GM18511 (cell line): ENCODE data around the gene SPAAR.
"Not testable (repeated sequence)": the region's sequence is repeated elsewhere in the genome, so short reads cannot be mapped to it uniquely, and the experiment has no call there.

Source experiments
- ATAC-seq: cut with Tn5 transposase; IDR thresholded peaks from one replicate; pipeline ENCODE4 v1.9.1; 2021; ENCODE audit warnings: mild to moderate bottlenecking, moderate library complexity; ENCODE audit not compliant: unreplicated experiment

SPAAR gene

DNA sequence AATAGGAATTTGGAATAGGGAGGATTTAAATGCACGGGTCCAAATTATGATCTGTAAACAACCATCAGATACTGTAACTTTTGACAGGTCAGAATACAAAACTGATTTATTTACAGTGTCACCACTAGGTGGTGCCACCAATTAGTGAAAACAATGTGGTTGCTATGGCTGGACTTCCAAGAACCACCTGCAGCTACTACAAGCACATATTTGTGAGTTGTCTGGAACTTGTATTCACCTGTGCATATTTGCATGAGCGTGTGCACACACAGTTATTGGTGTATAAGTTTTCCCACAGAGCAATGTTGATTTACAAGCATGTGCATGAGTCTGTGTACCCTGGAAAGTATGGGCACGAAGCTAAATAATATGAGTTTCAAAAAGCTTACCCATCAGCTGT is 6.2 kb upstream of the SPAAR start:
- ATAC-seq = no peak

DNA sequence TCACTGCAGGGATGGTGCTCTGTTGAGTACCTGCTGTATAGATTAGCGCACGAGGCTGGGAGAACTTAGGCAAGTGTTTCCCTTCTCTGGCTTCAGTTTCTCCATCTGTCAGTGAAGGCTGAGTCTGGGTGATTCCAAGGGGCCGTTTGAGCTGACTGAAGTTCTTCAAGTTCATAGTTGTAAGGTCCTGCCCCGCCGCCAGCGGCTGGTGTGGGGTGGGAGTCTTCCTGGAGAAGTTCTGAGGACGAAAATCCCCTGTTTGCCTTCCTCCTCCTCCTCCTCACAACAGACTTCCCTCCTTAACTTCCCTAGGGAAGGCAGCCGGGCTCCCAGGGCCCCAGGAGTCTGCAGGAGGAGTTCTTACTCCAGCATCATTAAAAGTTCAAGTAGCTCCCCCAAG is 5.0 kb upstream of the SPAAR start:
- ATAC-seq = no peak

DNA sequence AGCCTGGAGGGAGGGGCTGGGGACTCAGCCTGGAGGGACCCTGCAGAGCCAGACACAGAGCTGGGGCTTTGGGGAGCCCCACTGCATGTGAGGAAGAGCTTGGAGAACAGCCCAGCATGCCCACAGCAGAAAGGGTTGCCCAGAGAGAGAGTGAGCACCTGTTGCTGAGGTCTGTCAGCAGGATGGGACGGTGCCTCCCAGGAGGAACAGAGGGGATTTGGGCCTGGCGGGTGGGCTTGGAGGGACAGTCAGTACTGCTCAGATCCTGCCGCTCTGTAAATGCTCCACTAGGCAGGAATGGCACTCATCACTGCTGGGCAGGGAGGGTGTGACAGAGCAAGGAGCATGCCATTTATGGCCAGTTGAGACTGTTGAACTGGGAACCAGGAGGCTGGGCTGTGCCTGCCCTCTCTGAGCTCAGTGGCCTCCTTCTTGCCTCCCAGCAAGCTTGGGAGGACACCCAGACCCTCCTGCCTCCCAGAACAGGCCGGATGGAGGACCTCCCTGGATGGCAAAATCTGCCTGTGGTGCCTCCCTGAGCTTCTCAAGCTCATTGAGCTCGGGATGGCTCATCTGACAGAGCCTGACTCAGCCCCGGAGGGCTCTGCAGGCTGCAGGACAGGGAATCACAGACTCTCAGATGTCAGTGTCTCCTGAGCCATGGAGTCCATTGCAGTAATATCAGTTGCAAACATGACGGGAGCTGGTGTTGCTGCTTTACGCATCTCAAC is 4.1 kb upstream of the SPAAR start:
- no peak for ATAC-seq

DNA sequence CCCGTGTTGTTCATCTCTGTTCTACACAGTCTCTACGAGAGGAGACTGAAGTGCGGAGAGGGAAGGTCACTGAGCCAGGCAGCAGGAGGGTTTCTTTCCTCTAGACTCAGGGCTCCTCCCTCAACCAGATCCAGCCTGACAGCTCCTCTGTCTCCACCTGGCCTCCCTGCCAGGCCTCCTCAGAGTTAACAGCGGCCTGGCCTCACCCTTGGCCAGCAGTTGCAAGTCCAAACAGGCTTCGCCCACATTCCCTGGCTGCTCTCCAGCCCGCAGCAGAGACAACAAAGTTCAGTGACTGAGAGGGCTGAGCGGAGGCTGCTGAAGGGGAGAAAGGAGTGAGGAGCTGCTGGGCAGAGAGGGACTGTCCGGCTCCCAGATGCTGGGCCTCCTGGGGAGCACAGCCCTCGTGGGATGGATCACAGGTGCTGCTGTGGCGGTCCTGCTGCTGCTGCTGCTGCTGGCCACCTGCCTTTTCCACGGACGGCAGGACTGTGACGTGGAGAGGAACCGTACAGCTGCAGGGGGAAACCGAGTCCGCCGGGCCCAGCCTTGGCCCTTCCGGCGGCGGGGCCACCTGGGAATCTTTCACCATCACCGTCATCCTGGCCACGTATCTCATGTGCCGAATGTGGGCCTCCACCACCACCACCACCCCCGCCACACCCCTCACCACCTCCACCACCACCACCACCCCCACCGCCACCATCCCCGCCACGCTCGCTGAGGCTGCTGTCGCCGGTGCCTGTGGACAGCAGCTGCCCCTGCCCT is 3.2 kb upstream of the SPAAR start, which contains the start of gene HRCT1:
Gene HRCT1, plus strand, starts transcription at position 291 of the 768 bp plus-strand sequence. Its CDS starts 86 bp downstream, at position 377.
- no peak for ATAC-seq

DNA sequence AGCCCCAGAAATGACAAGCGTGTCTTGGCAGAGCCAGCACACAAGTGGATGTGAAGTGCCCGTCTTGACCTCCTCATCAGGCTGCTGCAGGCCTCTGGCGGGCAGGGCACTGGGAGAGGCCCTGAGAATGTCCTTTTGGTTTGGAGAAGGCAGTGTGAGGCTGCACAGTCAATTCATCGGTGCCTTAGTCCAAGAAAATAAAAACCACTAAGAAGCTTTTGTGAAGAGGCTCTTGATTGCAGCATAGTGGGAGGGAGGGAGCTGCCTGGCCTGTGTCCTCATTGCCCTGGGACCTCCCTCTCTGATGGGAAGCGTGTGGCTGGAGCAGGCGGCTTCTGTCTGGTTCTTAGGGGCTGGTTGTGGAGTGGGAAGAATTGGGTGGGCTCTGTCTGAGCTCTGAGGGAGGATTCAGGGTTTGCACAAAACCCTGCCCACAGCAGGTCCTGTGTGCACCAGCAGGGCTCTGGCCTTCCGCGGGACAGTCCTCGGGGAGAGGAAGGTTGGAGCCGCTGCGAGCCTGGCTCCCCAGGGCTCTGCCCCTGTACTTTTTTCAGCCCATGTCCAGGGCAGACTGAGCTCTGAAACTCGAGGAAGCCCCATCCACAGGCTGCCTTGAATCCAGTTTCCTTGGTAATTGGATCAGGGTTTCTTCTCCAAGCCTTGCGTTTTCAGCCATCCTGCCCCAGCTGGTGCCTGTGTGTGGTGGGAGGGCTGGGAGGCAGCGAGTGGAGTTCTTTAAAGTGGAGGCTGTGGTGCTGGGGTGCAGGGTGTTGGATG is 2.2 kb upstream of the SPAAR start:
- ATAC-seq = no peak

DNA sequence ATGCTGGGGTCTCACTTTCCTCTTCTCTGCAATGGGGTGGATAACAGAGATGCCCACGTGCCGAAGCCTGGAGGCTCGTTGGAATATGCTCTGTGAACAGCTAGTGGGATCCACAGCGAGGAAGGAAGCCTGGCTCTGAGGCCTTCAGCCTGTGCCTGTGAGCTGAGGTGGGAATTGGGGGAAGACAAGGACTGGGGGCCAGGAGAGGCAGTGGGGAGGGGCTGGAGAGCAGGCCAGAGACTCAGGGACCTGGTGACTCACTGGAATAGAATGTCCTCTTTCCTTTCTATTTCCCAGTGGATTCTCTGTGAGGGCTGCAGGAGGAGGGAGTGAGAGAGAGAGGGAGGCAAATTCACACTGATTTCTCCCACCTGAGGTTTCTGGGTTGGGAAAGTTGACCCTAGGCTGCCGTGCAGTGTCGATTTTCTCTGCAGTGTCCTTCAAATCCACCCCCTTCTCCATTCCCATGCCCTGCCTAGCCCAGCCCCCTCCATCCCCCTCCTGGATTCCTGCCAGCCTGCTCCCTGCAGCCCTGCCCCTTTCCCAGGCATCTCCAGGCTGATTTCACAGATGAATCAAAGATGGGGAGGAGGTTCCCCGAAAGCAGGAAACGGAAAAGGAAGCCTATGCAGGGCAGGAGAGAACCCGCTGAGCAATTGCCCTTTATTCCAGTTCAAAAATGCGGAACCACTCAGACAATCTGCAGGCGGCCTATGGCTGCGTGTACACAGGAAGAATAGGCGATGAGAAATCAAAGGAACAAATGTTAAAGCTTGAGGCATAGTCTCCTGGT is 1.4 kb upstream of the SPAAR start:
- no peak for ATAC-seq

DNA sequence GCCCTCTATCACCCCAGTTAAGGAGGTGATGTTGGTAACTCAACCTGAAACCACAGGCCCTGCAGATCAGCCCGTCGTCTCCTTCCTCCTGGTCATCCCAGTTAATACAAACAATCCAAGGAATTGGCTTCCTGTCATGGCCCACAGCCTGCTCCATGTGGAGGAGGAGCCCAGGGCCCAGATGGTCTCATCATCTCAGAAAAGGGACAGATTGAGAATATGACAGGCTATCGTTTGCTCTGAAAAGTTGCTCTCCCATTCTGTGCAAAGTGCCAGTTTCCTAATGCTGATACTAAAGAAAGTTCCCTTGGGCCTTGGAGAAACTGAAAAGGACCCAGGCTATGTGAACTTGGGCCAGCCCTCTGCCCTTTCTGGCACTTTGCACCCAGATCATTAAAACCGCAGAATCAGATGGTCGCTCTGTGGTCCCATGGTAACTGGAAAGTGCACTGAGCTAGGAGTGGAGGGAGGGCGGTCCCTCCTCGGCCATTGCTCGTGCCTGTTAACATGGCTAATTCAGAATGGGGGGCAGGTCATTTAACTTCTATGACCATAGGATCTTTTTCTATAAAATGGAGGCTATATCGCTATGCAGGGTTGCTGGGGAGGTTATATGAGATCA is 675 bp upstream of the SPAAR start:
- no peak for ATAC-seq

DNA sequence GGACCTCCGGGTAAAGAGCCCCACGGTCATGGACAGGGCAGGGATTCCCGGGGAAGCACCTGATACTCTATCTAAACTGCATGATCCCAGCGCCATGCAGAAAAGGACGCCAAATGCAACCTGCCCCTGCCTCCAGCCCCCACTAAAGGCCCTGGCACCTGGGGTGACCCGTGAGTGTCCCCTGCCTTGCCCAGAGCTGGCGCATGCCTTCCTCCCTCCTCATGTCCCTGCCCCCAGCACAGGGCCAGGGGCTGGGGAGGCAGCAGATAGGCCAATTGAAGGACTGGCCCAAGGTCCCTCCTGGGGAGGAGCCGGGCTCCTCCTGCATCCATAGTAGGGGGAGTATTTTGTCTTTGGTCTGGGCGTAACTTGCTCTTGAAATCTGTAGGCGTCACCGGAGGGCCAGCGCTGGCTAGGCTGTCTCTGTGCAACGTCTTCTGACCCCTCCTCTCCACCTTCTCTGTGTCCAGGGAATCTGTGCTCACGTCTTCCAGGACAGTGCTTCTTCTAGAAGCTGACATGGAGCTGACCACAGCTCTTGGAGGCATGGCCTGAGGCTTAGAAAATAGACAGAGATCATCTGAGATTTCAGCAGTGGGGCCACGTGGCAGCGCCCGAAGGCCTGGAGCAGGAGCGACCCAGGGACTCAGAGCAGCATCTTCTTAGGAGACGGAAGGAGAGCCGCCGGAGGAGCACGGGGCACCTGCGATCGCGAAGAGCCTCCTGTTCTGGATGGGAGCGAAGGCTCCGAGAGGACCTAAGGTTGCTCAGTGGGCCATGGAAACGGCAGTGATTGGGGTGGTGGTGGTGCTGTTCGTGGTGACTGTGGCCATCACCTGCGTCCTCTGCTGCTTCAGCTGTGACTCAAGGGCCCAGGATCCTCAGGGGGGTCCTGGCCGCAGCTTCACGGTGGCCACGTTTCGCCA is 660 bp downstream of the SPAAR start:
- ATAC-seq = no peak

DNA sequence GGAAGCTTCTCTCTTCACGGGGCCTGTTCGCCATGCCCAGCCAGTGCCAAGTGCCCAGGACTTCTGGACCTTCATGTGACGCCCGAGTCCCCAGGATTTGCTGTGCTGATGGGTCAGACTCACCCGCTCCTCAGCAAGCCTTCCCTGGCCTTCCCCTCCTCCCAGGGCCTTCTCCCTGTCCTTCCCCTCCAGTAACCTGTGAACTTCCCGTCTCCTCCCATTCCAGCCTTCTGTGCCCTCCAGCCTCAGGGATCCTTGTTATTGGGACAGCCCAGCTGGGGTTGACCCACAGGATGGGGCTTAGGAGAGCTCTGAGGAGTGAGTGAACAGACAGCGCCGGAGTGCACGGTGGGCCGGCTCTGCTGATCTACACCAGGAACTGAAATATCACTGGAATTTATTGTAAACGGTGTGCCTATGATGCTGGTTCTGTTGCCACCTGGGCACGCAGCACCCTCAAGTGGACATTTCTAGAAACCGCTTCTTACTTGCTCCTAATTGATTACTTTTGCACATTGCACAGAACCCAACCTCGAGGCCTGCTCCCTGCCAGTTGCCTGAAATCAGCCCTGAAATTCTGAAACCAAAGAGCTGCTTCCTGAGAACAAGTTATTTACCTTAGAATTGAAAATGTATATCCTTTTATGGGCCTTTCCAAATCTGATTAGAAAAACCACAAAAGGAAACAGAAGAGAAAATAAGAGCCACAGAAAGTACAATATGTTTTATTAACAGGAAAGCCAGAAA is 1.5 kb downstream of the SPAAR start:
- no peak for ATAC-seq

DNA sequence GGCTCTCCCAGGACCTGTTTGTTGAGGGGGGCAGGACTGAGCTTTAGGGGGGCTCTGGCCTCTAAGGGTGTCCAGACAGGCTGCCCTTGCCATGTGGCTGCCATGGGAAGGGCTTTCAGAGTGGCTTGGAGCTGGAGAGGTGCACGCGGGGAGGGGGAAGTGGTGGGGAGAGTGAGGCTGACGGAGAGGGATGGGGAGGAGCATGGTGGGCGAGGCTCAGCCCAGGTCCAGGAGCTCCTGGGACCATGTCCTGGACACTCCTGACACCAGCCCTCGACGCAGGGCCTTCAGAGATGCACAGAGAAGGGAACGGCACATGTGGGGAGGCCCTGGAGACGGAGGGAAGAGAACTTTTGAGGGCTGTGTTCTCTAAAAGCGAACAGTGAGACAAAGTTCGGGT is 2.4 kb downstream of the SPAAR start:
- no peak for ATAC-seq

DNA sequence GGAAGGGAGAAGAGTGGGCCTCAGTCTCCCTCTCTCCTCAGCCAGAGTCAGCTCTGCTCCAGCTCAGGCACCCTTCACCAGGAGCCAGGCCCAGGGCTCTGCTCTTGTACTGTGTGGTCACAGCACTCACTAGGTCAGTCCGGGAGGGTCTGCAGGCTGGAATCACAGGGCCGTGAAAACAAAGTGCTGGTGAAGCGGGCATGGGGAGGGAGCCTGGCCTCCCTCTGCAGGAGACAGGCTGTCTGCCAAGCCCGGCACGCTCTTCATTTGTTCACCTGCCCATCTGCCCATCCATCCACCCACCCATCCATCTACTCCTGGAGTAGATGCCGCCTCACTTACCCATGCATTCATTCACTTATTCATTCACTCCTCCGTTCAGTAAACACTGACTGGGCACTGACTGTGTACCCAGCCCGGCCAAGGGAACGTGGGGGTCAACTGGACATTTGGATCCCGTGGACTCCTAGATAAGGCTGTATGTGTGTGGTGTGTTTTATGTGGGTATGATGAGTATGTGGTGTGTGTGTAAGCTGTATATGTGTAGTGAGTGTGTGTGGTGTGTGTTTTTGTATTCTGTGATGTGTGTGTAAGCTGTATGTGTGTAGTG is 3.6 kb downstream of the SPAAR start:
- no peak for ATAC-seq

DNA sequence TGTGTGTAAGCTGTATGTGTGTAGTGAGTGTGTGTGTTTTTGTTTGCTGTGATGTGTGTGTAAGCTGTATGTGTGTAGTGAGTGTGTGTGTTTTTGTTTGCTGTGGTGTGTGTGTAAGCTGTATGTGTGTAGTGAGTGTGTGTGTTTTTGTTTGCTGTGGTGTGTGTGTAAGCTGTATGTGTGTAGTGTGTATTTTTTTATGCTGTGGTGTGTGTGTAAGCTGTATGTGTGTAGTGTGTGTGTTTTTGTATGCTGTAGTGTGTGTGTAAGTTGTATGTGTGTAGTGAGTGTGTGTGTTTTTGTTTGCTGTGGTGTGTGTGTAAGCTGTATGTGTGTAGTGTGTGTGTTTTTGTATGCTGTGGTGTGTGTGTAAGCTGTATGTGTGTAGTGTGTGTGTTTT is 4.1 kb downstream of the SPAAR start:
- not testable (repeated sequence) for ATAC-seq

DNA sequence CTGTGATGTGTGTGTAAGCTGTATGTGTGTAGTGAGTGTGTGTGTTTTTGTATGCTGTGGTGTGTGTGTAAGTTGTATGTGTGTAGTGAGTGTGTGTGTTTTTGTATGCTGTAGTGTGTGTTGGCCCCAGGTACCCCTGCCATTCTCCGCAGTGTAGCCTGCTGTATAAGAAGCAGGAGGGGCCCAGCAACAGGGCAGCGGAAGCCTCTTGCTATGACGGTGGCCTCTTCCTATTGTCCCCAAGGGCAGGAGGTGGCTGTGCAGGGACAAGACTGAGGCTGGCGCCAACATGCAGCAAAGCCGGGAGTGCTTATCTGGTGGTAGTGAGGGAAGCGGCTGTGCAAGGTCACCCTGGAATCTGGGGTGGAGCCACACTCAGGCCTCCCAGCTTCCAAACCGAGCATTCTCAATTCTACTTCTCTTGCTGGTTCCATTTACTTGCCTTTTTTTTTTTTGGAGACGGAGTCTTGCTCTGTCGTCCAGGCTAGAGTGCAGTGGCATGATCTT is 5.1 kb downstream of the SPAAR start:
- ATAC-seq = no peak

DNA sequence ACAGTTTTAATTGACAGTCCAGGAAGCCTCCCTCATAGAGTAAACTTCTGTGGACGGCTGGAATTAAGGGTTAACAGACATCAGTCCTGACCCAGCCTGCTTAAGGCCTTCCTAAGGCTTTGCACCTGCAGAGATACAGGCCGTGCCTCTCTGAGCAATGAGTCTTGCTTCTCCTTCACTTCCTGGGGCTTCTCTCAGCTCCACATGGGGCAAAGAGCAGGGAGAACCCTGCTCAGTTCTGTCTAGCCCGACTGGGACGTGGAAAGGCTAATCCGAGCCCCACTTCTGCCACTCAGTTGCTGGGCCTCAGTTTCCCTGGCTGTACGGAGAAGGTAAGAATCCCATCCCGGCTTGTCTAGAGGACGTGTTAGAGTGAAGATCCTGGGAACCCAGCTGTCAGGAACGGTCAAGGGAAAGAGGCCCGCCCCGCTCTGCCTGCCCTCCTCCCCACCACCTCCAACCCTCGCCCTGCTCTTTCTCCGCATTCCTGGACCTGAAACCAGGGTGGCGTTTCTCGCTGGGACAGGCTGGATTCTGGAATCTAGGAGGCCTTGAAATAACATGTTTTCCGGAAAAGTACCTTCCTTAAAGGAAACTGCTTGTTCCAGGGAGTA is 6.5 kb downstream of the SPAAR start:
- no peak for ATAC-seq

DNA sequence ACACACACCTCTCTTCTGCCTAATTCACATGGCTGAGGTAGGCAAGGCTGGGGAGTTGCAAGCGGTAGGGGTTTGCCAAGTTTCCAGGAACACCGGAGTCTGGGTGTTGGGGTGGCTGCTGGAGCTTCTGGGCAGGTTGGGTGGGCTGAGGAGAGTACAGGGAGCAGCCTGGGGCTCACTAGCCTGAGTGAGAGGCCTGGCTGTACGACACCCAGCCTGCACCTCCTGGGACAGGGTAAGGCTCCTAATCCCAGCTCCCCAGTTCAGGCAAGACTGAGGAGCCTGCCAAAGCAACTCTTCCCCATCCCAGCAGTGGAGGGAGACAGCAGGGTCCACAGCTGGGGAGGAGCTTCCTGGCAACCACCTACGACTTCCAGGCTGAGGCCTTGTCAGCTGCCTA is 8.0 kb downstream of the SPAAR start:
- no peak for ATAC-seq

DNA sequence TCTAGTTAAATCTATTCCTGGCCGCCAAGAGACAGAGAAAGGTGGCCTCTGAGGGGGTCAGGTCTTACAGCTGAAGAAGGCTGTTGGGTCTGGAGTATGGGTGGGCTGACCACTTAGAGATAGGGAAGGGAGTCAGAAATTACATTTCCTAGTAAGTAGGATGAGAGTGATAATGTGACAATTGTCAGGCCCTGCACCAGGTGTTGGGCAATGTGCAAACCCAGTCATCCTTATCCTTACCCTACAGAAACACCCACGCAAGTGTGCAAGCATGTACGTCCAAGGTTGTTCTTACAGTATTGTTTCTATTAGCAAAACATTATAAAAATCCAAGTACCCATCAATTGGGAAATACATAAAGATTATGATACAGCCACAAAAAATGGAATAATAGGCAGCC is 9.5 kb downstream of the SPAAR start:
- no peak for ATAC-seq

DNA sequence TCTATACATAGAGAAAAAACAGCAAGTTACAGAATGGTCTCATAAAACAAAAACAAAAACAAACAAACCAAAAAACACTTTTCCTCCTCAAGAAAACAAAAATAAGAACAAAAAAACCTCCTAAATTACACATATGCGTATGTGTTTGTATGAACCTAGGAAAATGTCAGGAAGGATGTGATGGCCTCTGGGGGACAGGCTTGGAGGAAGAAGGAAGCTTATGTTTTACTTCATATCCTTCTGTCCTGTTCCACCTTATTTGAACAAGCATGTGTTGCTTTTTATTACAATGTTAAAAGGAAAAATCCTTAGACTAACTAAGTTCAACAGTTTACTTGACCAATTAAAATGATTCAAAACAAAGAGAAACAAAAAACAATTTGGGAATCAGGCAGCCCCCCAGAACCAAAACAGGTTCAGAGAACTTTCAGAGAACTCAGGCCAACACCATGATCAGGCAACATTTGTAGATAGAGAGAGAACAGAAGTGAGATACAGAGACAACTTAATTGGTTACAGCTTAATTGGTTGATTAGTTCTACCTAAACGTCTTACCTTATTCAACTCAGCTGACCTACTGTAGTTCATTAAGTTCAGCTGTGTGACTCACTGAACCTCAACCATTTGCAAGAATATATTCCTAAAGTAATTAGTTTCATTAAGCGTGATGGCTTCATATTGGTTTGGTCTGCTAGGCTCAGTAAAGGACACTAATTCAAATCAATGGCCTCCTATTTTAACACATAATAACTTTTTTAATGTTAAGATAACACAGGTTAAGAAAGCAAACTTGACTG is 10.1 kb downstream of the SPAAR start:
- ATAC-seq = no peak
